Panc1 (cell line): ENCODE measurements around the gene SCD5. TPM values are rescaled to one million over a fixed set of nuclear protein-coding genes. Genes with fewer than 3 reads are reported as not detected.

Experiments
- ATAC-seq: fragments of 200-7000 bp; cut with Tn5 transposase; 2 replicates; pipeline ENCODE4 v1.9.1; 2020; ENCODE audit warnings: mild to moderate bottlenecking, moderate library complexity
- BruUV-seq: library from RNA; stranded (reverse); fragments of 400-500 nt; replicated peaks from 2 replicates; lab custom pipeline; 2021; lab: Mats Ljungman, UMichigan
- CTCF ChIA-PET: fragments of 300-600 bp; sonication (Branson Sonifier 250); formaldehyde crosslinking; loops from one replicate; lab custom pipeline; 2022; ENCODE audit warnings: antibody characterized with exemption; lab: Charles Lee
- POLR2A ChIA-PET: fragments of 300-600 bp; sonication (Branson Sonifier 250); formaldehyde crosslinking; loops from one replicate; lab custom pipeline; 2022; ENCODE audit warnings: antibody characterized with exemption; lab: Charles Lee
- DNase-seq: peaks from one replicate; pipeline ENCODE4 v3.0.0-alpha.2; 2010; ENCODE audit warnings: low read depth, low spot score
- H3K27ac ChIP-seq: 2 replicates; pipeline ENCODE4 v1.5.1; 2011; ENCODE audit warnings: mild to moderate bottlenecking, low read length, inconsistent platforms
- H3K27me3 ChIP-seq: fragments of 200-500 bp; sonication (Bioruptor generic); 2 replicates; pipeline ENCODE4 v1.6.0; 2014; ENCODE audit warnings: low read length, inconsistent platforms; ENCODE audit not compliant: control insufficient read depth, insufficient read depth
- H3K36me3 ChIP-seq: fragments of 200-500 bp; sonication (Bioruptor generic); 2 replicates; pipeline ENCODE4 v1.5.1; 2014; ENCODE audit warnings: inconsistent platforms, mild to moderate bottlenecking, low read length, moderate library complexity; ENCODE audit not compliant: control insufficient read depth, insufficient read depth
- H3K4me1 ChIP-seq: 2 replicates; pipeline ENCODE4 v1.5.1; 2011; ENCODE audit warnings: inconsistent platforms, mild to moderate bottlenecking, low read length, moderate library complexity; ENCODE audit not compliant: control insufficient read depth, insufficient read depth
- H3K4me3 ChIP-seq, 2 experiments: 2 replicates each; pipeline ENCODE4 v1.5.1; 2011 to 2012; ENCODE audit warnings: low read depth in 2 of 2, low read length in 2 of 2, mild to moderate bottlenecking in 2 of 2, inconsistent platforms in 1 of 2, moderate library complexity in 1 of 2
- H3K9me3 ChIP-seq: fragments of 200-500 bp; sonication (Bioruptor generic); 2 replicates; pipeline ENCODE4 v1.5.1; 2014; ENCODE audit warnings: low read depth, mild to moderate bottlenecking, inconsistent platforms, low read length, moderate library complexity; ENCODE audit not compliant: control insufficient read depth, insufficient read depth
- CTCF ChIP-seq: fragments of 450-650 bp; IDR thresholded peaks from 2 replicates; pipeline ENCODE4 v1.5.1; 2017; ENCODE audit warnings: mild to moderate bottlenecking
- POLR2AphosphoS5 ChIP-seq: IDR thresholded peaks from 2 replicates; pipeline ENCODE4 v1.6.1; 2012; ENCODE audit warnings: mild to moderate bottlenecking, low read depth, low read length, moderate library complexity
- REST ChIP-seq, 2 experiments: IDR thresholded peaks; 2 replicates each; pipeline ENCODE4 v1.6.1; 2011 to 2012; ENCODE audit warnings: low read depth in 2 of 2, control low read depth in 1 of 2, low read length in 1 of 2, mild to moderate bottlenecking in 1 of 2, moderate library complexity in 1 of 2; ENCODE audit not compliant: insufficient read depth in 1 of 2
- SIN3A ChIP-seq: IDR thresholded peaks from 2 replicates; pipeline ENCODE4 v1.6.1; 2012; ENCODE audit warnings: low read depth, mild to moderate bottlenecking, low read length, moderate library complexity, borderline replicate concordance; ENCODE audit not compliant: insufficient read depth
- TCF7L2 ChIP-seq: IDR thresholded peaks from 2 replicates; pipeline ENCODE4 v1.6.1; 2011; ENCODE audit warnings: mild to moderate bottlenecking, low read depth, low read length, inconsistent platforms
- in situ Hi-C: cut with HindIII; loops from 2 replicates; pipeline ENCODE4 v1.10.0; 2016; ENCODE audit warnings: low sequenced_read_pairs, low pct_unique_long_range_greater_than_20kb
- intact Hi-C: fragments of 100-400 bp; cut with micrococcal nuclease; formaldehyde crosslinking; loops from one replicate; pipeline ENCODE4 v1.10.0; 2022; ENCODE audit not compliant: unreplicated experiment
- total RNA-seq: library from RNA; stranded (reverse); gene quantifications from one replicate; pipeline ENCODE4 v1.2.1, GENCODE V29; 2021; ENCODE audit not compliant: unreplicated experiment

SCD5 gene
- total RNA-seq, 1 experiment from 2014 or later: 2.0 TPM

GRCh38 chr4:82733636-82734035, 65.0 kb downstream of the SCD5 start:
- ChIA-PET CTCF (no interaction called here), POLR2A (no interaction called here)
- TF ChIP-seq TCF7L2 (no peak), SIN3A (no peak), REST (IDR thresholded peaks at IDR 0.05; ENCODE audit: insufficient read depth in 1 of 2, low read depth in 2 of 2, low read length in 1 of 2) (no peak), CTCF (no peak), POLR2AphosphoS5 (no peak)
- ATAC-seq (no peak), DNase-seq (no peak)
- in situ Hi-C loops: no loop called here
- intact Hi-C loops: no loop called here
- H3K4me1 ChIP-seq: no peaks in the 10 kb centered on the region
- no peaks in the 10 kb centered on the region for H3K36me3 ChIP-seq
- no peaks in the 10 kb centered on the region for H3K9me3 ChIP-seq
- no TSS peak for BruUV-seq
- H3K4me3 ChIP-seq: no peak overlapping the region
- H3K27ac ChIP-seq: no peak overlapping the region
- no peaks in the 10 kb centered on the region for H3K27me3 ChIP-seq

GRCh38 chr4:82728301-82728700, 70.3 kb downstream of the SCD5 start:
- no peaks in the 10 kb centered on the region for H3K27me3 ChIP-seq
- in situ Hi-C loops: no loop called here
- no peak overlapping the region for H3K27ac ChIP-seq
- ChIA-PET POLR2A (no interaction called here), CTCF (interaction anchor here (0.6 kb wide), 1 partner anchor 266 kb away, joined by 5 read pairs; no protein-coding TSS in a partner anchor)
- BruUV-seq: no TSS peak
- no peaks in the 10 kb centered on the region for H3K4me1 ChIP-seq
- no peak overlapping the region for H3K4me3 ChIP-seq
- no peaks in the 10 kb centered on the region for H3K9me3 ChIP-seq
- no peak for ATAC-seq
- intact Hi-C loops: no loop called here
- no peak for DNase-seq
- TF ChIP-seq SIN3A: no peak
- TF ChIP-seq CTCF: no peak
- TF ChIP-seq TCF7L2: no peak
- TF ChIP-seq REST (IDR thresholded peaks at IDR 0.05; ENCODE audit: insufficient read depth in 1 of 2, low read depth in 2 of 2, low read length in 1 of 2): no peak
- TF ChIP-seq POLR2AphosphoS5: no peak
- no peaks in the 10 kb centered on the region for H3K36me3 ChIP-seq
